AML-193 (cell line): Measurements from ENCODE around the gene MAP3K6.
"Not testable (repeated sequence)": the region's sequence is repeated elsewhere in the genome, so short reads cannot be mapped to it uniquely, and the experiment has no call there.

Source experiments
- DNase-seq, 2 experiments: peaks; one replicate each; lab custom pipeline; 2025; lab: John Stamatoyannopoulos, UW

MAP3K6 gene

DNA sequence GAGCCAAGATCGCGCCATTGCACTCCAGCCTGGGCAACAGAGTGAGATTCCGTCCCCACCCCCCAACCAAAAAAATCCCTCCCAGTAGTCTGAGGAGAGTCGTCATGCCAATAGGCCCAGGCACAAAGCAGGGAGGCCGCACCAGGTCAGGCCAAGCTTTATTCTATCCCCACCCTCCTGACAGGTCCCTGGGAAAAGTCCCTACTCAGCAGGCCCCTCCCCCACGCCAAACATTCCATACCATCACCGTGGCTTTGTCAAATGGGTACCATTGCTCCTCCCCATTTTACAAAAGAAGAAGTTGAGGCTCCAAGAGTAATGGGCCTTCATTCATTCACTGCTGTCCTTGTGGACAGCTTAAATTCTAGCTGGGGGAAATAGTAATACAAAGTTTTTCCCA, 31.0 kb upstream of the MAP3K6 start:
- DNase-seq, result no peak

DNA sequence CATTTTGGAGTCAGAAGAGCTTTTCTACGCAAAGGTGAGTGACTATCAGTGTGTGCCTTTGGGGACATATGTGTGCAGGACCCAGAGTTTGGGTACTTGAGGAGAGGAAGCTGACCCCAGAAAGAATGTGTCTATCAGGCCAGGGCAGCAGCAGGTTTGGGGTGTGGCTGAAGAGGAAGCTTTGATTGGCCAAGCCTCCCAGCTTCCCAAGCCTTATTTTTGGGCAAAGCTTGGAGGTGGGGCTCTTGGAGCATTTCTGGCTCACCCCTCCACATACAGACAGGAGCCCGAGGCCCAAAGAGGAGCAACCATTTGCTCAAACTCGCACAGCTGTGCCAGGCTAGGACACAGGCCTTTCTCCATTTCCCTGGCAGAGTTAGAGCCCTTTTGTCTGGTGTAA, 30.3 kb upstream of the MAP3K6 start:
- DNase-seq, result no peak

DNA sequence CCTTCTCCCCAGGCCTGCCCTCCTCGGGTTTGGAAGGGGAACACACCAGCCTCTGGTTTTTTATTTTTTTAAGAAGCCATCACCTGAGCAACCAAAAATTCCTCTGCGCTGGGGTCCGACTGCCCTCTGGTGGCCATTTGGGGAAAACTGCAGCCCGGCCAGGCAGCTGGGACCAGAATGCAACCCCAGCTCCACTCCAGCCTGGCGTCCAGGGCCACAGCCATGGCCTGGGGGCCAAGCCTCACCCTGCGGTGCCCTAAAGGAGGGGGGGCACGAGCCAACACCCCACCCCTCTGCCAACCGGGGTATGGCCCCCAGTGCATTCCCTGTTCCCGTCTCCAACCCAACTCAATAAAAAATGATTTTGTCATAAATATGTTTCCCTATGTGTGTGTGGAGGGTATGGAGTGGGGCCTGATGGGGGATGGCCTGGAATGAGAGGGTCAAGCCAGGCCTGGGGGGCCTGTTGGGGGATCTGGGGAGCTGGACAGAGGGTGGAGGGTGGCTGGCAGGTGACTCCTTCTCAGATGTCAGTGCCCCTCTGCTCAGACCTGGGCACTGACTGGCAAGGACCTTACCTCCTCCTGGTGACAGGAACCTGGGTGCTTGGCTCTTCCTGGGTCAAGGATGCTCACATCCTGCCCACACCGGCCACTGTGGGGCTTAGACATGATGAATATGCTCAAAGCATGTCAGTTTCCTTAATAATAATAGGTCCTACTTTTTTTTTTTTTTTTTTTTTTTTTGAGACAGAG, 28.9 kb upstream of the MAP3K6 start:
- peak; percentile 62 to 85 for DNase-seq

DNA sequence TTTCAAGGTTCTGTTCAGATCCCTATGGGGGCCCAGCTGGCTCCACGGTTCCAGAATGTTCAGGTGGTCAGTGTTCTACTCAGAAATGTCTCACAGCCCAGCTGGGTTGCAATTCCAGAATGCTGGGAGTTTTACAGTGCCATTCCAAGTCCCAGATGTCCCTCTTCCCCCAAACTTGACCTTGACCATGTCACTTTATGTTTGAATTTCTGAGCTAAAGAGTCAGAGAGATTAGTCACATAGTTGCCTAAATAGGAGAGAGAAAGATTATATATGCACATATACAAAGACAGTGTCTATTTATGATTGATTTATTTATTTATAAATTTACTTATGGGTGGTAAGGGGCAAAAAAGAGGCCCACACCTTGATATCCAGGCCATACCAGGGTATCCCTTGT, 28.2 kb upstream of the MAP3K6 start:
- no peak for DNase-seq

DNA sequence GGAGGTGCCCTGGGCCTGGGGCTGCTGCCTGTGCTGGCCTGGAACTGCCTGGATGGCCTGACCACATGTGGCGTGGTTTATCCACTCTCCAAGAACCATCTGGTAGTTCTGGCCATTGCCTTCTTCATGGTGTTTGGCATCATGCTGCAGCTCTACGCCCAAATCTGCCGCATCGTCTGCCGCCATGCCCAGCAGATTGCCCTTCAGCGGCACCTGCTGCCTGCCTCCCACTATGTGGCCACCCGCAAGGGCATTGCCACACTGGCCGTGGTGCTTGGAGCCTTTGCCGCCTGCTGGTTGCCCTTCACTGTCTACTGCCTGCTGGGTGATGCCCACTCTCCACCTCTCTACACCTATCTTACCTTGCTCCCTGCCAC, 27.5 kb upstream of the MAP3K6 start:
- no peak for DNase-seq

DNA sequence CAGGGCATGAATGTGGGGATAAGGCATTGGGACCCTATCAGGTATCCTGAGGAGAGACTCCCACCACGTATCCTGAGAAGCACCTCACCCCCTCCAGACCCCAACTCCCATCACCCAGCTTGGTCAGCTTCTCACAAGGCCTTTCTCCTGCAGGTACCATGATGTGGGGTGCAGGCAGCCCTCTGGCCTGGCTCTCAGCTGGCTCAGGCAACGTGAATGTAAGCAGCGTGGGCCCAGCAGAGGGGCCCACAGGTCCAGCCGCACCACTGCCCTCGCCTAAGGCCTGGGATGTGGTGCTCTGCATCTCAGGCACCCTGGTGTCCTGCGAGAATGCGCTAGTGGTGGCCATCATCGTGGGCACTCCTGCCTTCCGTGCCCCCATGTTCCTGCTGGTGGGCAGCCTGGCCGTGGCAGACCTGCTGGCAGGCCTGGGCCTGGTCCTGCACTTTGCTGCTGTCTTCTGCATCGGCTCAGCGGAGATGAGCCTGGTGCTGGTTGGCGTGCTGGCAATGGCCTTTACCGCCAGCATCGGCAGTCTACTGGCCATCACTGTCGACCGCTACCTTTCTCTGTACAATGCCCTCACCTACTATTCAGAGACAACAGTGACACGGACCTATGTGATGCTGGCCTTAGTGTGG, 27.0 kb upstream of the MAP3K6 start:
- no peak for DNase-seq

DNA sequence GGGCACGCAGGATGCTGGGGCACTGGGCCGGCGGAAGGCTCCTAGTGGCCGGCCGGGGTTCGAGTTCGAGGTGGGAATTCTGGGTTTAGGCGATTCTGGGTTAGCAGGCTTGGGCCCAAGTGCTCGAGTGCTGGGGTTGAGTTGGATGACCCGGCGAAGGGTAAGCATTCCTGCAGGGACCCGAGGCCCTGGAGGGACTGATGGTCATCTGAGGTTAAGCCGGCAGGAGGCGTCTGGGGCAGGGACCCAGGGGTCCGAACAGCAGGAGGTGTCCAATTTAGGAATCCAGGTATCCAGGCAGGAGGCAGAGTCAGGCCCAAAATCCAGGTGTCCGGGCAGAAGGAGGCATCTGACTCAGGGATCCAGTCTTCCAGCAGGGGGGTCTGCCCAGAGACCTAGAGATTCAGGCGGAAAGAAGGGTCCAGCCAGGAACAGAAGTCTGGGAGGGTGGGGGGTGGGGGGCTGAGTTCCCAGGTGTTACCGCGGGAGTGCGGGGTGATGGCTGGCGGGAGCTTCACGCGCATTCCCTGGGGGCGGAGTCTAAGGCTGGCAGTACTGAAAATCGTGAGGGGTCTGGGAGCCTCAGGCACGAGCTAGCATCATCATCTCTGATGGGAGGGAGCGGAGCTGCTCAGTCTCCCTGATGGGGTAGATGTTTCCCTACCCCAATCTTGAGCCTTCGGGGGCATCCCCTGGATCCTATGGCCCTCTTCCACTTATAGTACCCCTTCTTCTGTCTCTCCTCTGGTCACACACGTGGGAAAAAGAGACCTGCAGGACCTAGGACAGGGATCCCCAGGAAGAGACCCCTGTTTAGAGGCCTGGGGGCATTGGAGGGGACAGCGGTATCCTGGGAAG, 26.2 kb upstream of the MAP3K6 start:
- no peak for DNase-seq

DNA sequence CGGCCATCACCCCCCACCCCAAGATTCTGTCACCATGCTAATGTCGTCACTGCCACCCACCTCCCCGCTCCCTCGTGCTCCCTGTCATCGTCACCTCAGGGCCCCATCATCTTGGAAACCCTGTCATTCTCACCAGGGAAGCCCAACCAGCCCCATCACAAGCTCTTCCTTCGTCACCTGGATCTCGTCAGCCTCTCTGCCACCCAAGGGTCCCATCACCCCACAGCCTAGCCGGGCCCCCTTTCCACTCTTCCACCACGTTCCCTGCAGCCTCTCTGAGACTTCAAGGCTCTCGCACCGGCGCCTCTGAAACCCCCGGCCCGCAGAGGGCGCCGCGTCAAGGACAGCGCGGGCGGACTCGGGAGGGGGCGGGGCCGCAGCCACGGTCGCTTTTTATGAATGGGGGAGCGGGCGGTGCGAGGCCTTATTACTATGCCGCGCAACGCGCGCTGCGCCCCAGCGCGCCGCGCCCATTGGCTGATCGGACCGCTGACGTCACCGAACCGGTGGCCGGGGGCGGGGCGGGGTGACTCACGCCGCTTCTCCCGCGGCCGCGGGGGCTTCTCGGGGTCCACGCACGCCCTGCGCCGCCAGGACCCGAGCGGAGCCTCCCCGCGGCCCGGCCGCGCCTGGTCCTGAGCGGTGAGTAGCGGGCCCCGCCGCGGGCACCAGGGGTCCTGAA, 25.5 kb upstream of the MAP3K6 start, which contains the start of gene GPR3:
TSS of gene GPR3 (plus strand) at position 527 of the 682 bp plus-strand sequence. CDS start 1,177 bp downstream, outside the sequence.
- DNase-seq, result peak; percentile 77 to 88

DNA sequence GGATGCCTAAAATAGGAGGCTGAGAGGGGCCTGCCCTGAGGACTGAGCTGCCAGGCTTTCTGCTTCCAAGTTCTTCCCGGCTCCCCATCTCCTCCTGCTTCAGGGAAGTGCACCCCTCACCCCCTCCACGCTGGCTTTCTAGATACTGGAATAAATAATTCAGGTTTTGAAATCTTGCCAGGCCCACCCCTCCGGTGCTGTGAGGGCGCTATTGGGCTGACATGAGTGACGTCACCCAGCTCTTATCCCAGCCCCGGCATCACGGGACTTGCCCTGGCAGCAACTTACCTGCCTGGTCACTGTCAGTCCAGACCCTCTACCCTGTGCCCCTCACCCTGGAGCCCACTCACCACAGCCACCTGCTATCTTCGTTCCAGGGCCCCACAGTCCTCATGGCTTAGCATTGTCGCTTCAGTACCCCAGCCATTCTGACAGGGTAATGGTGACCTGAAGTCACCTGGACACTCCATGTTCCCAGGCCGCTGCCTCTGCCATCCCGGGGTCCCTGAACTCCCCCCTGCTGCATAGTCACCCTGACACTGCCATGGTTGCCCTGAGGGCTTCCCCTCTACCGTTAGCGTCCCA, 24.8 kb upstream of the MAP3K6 start:
- no peak for DNase-seq

DNA sequence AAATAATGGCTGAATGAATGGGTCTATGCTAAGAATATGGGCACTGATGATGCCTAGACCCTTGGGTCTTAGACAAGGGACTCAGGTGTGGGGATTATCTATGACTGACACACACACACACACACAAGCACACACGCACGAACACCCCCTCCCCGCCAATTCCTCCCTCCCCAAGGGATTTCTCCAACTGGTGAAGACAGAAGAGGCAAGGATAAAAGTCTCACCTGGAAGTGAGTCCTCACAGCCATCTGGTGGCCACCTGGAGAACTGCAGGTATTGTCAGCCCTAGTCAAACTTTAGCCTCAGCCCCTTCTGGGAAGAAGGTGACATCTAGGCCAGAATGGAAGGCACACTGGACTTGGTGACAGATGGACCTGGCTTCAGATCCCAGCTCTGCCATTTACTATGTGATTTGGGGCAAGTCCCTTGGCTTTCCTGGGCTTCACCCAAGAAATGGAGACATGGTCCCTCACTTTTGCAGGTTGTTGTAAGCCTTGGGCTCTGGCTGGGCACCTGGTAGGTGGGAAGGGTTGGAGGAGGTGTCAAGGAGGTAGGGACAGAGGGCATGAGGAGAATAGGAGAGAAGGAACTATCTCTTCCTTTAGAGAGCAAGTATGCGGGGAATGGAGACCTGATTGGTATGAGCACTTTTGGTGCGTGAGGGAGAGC, 21.7 kb upstream of the MAP3K6 start:
- peak; percentile 32 to 38 for DNase-seq

DNA sequence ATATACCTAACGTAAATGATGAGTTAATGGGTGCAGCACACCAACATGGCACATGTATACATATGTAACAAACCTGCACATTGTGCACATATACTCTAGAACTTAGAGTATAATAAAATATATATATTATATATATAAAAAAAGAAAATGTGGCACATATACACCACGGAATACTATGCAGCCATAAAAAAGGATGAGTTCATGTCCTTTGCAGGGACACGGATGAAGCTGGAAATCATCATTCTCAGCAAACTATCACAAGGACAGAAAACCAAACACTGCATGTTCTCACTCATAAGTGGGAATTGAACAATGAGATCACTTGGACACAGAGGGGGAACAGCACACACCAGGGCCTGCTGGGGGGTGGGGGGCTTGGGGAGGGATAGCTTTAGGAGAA, 18.0 kb upstream of the MAP3K6 start:
- DNase-seq, result not testable (repeated sequence)

DNA sequence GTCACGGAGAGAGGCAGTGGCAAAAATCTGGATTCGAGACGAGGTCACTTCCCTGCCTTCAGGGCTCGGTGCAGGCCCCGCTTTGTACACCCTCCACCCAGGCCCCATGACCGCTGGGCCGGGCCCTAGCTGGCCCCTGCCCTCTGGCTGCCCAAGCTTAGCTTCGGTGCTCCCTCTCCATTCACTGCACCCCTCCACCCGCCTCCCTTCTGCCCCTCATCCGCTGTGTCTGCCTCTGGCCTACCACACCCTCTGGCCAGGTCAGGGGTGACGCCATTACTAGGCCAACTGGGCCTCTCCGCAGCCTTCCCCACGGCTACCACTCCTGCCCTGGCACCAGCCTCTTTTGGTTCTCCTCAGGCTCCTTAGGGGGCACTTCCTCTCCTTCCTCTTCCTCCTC, 16.9 kb upstream of the MAP3K6 start:
- DNase-seq, result no peak

DNA sequence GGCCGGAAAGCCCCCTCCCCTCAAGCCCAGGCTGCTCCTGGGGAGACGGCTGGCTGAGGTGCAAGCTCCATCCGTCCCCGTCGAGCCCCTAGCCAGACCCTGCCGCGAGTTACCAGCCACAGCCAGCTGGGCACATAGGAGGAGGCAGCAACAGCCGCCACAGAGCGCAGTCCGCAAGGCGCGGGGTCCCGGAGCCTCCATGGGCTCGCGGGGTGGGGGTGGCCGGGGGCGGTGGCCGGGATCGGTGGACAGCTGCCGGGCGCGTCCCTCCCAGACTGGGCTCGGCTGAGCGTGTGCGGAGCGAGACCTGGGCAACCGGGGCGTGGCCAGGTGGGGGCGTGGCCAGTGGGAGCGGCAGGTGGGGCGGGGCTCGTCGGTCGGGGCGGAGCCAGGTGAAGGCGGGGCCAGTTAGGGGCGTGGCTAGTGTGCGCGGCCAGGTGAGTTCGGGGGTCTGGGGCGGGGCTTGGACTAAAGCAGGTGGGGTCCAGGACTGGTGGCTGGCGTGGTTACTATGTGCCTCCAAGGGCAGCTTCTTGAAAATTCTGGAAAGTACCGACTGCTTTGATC, 16.4 kb upstream of the MAP3K6 start, which contains the start of gene CD164L2:
TSS of gene CD164L2 (minus strand) at position 295 of the 567 bp plus-strand sequence. CDS start at position 201, 94 bp downstream.
- DNase-seq, result no peak

DNA sequence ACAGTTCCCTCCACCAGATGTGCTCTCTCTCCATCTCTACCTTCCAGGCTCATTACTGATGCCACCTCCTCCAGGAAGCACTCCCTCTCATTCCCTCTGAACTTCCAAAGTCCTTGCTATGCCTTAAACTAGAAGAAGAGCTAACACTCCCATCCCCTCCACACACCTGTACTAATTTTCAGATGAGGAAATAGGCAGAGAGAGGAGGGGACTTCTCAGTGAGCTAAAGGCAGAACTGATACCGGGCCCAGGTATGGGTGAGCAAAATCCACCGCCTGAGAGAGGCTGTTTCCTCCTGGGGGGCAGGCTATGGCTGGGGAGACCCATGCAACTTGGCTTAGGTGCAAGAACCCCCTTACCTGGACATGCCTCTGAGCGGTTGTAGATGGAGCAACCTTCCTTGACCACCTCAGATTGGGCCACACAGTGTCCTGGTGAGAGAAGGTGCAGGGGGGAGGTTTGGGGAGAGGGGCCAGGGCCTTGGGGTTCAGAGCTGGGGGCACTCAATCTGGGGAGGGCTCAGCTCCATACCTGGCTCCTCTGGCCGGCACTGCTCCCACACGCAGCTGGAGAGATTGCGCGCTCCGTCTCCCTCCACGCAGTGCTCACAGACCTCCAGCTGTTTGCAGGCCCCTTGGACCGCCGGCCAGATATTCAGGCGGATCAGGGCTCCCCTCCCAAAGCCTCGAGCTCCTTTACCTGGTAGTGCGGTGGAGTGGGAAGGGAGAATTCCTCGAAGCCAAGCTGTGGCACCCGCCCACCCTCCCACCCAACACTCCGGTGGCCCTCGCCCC, 15.4 kb upstream of the MAP3K6 start:
- DNase-seq, result no peak

DNA sequence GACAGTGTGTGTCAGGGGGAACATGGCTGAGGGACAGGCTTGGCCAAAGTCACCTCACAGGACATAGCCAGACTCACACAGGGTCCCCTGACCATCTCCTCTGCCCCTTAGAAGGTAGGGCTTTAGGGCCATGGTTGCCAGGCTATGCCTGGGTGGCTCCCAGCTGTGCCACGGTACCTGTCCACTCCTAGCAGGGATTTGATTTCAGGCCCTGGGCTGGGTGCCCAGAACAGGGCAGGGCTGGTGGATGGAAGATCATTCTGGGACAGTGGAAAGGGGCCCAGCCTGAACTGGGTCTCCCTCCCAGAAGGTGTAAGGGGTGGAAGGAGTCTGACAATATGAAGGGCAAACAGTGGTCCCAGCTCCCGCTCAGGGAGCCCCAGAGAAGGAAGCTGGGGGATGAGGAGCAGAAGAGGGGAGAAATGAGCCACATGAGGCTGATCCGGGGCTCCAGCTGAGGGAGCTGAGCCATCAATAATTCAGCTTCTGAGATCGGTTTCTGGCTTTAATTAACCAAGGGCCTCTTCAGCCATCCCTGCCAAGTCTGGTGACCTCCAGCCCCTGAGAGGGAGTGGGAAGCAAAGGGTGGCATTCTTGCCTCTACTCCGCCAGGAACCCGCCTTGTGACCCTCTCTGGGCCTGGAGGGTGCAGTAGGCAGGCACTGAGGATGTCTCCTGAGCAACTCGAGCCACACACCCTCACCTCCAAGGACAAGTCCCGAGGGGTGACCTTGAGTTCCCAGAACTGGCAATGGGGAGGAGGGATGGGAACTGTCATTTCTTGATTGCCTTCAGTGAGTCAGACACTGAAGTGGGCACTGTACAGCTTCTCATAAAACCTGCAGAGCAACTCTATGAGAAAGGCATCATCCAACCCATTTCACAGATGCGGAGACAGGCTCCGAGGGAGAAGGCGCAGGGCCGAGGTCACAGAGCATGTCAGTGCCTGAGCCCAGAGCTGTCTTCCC, 14.3 kb upstream of the MAP3K6 start:
- DNase-seq, result no peak

DNA sequence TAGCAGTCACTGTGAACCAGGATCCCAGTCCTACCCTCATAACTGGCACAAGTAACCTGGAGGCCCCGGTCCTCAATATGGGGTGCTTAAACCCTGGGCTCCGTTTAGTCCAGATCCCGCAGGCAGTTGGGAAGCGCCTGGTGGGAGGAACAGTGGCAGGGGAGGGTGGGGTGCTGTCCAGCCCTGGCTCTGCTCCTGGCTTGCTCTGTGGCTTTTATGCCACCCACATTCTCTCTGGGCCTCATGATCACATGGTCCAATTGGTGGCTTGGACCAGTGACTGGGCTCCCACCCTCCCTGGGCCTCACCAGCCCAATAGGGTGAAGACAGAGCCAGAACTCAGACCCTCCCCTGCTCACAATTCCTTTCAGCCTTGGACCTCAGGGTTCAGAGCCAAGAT, 13.5 kb upstream of the MAP3K6 start:
- no peak for DNase-seq

DNA sequence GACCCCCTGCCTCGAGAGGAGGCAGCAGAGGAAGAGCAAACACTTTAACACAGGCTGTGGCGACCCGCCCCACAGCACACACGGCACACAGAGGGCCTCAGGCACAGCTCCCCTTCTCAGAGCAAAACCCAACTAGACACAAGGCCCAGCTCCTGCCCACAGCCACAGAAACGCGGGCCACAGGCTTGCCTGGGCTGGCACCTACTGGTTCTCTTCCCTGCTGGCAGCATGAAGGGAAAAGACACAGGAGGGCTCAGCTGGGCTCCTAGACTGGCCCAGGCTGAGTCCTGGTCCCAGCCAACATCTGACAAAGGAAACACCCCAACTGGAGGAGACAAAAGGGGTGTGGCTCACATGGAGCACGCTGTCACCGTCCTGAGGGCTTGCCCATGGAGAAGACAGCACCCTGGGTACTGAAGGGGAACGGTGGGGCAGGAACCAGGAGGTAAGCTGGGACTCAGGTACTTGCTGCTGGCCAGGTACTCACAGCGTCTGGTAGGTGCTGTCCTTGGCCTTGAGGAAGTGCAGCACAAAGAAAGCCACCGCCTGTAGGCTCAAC, 12.9 kb upstream of the MAP3K6 start:
- DNase-seq, result no peak

DNA sequence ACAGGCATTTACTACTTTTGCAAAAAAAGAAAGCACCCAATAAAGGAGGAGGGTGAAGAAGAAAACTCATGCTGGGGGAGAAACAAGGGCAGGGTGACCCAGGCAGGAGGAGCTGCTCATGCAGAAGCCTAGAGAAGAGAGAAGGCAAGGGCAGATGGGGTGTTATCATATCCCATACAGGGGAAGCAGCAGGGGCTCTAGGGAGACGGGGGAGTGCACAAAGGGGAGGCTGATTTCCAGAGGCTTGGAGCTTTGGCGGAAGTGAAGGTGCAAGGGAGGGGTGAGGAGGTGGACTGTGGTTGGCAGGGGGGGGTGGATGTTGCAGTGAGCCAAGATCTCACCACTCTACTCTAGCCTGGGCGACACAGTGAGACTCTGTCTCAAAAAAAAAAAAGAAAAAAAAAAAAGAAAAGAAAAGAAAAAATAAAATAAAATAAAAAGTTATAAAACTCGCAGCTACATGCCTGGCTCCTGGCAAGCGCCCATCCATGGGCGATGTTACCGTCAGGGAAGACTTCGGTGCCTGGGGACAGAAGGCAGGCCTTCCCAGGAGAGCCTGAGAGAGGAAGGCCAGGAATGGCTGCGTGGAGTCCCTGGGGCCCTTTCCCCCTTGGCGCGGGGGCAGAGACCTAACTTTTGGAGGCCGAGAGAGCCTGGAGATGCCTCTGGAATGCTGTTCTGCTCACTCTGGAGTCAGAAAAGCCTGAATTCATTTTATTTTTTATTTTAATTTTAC, 11.2 kb upstream of the MAP3K6 start:
- DNase-seq, result no peak
